ENCODE data around the gene TUBB1. TPM values are rescaled to one million over a fixed set of nuclear protein-coding genes. Genes with fewer than 3 reads are reported as not detected.
"Not testable (repeated sequence)": the region's sequence is repeated elsewhere in the genome, so short reads cannot be mapped to it uniquely, and the experiment has no call there.

The TUBB1 gene
- total RNA-seq, 1 donor from 2014 or later = not detected

GRCh38 chr20:59035381-59035780 lies 16.2 kb downstream of the TUBB1 start:
- H3K27me3 ChIP-seq (ENCODE audit: control insufficient read depth, insufficient read depth, low read length) = no peaks in the 10 kb centered on the region
- no peaks in the 10 kb centered on the region for H3K36me3 ChIP-seq (ENCODE audit: control insufficient read depth, insufficient read depth, low read length)
- no peak overlapping the region for H3K4me3 ChIP-seq (ENCODE audit: low read depth, low read length)
- no peak for DNase-seq (ENCODE audit: low read depth)
- TF ChIP-seq, protein P1, sequence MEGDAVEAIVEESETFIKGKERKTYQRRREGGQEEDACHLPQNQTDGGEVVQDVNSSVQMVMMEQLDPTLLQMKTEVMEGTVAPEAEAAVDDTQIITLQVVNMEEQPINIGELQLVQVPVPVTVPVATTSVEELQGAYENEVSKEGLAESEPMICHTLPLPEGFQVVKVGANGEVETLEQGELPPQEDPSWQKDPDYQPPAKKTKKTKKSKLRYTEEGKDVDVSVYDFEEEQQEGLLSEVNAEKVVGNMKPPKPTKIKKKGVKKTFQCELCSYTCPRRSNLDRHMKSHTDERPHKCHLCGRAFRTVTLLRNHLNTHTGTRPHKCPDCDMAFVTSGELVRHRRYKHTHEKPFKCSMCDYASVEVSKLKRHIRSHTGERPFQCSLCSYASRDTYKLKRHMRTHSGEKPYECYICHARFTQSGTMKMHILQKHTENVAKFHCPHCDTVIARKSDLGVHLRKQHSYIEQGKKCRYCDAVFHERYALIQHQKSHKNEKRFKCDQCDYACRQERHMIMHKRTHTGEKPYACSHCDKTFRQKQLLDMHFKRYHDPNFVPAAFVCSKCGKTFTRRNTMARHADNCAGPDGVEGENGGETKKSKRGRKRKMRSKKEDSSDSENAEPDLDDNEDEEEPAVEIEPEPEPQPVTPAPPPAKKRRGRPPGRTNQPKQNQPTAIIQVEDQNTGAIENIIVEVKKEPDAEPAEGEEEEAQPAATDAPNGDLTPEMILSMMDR (IDR thresholded peaks at IDR 0.05; ENCODE audit: insufficient read depth, low read length, poor library complexity, severe bottlenecking) = no peak

GRCh38 chr20:59037386-59037785 lies 18.2 kb downstream of the TUBB1 start:
- Histone ChIP-seq H3K36me3 (ENCODE audit: control insufficient read depth, insufficient read depth, low read length) (no peaks in the 10 kb centered on the region), H3K27me3 (ENCODE audit: control insufficient read depth, insufficient read depth, low read length) (no peaks in the 10 kb centered on the region), H3K4me3 (ENCODE audit: low read depth, low read length) (no peak overlapping the region)
- no peak for DNase-seq (ENCODE audit: low read depth)
- TF ChIP-seq, protein P1 (IDR thresholded peaks at IDR 0.05; ENCODE audit: insufficient read depth, low read length, poor library complexity, severe bottlenecking) = no peak

DNA sequence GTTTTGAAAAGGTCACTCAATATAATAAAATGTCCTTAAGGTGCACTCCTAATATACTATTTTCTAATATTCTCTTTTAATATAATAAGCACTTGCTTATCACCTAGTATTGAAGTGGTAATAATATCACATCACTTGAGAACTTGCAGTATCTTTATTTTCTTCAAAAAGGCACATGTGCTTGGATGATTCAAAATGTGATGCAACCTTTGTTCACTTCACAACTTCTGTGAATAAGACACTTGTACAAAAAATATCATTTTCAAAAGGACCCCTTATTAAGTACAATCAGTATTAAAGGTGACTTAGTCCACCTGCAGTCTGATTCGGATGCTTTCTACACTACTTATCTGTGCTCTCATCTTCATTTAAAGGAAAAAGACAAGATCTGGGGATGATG lies 20.0 kb downstream of the TUBB1 start:
- TF ChIP-seq, protein P1 (IDR thresholded peaks at IDR 0.05; ENCODE audit: insufficient read depth, low read length, poor library complexity, severe bottlenecking) = no peak
- Histone ChIP-seq H3K36me3 (ENCODE audit: control insufficient read depth, insufficient read depth, low read length) (no peaks in the 10 kb centered on the region), H3K4me3 (ENCODE audit: low read depth, low read length) (no peak overlapping the region), H3K27me3 (ENCODE audit: control insufficient read depth, insufficient read depth, low read length) (no peaks in the 10 kb centered on the region)
- DNase-seq (ENCODE audit: low read depth) = no peak

DNA sequence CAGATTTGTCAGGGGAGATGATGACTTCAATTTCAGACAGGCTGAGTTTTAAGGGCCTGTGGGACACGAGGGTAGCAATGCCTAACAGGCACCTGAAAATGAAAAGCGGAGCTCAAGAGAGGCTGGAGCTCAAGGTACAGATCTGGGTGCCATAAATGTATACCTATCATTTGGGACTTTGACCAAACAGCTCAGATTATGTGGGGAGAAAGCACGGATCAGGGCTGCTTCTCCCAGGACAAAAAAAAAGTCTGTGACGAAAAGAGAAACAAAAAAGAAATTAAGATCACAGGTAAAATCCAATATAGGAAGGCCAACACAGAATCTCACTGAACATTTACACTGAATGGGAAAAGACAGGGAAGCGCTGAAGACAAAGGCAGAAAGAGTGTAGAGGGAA lies 21.4 kb downstream of the TUBB1 start:
- Histone ChIP-seq H3K27me3 (ENCODE audit: control insufficient read depth, insufficient read depth, low read length) (no peaks in the 10 kb centered on the region), H3K4me3 (ENCODE audit: low read depth, low read length) (no peak overlapping the region), H3K36me3 (ENCODE audit: control insufficient read depth, insufficient read depth, low read length) (no peaks in the 10 kb centered on the region)
- no peak for DNase-seq (ENCODE audit: low read depth)
- TF ChIP-seq, protein P1 (IDR thresholded peaks at IDR 0.05; ENCODE audit: insufficient read depth, low read length, poor library complexity, severe bottlenecking) = no peak

DNA sequence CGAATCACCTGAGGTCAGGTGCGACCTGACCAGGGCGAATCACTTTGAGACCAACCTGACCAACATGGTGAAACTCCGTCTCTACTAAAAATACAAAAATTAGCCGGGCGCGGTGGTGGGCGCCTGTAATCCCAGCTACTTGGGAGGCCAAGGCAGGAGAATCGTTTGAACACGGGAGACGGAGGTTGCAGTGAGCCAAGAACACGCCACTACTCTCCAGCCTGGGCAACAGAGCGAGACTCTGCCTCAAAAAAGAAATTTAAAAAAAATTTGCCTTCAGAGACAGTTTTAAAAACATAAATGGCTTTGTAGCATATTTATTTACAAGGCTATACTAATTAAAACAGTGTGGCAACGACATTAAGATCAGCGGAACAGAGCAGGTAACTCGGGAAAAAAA lies 22.3 kb downstream of the TUBB1 start:
- not testable (repeated sequence) for DNase-seq (ENCODE audit: low read depth); H3K4me3 ChIP-seq (ENCODE audit: low read depth, low read length); H3K27me3 ChIP-seq (ENCODE audit: control insufficient read depth, insufficient read depth, low read length); H3K36me3 ChIP-seq (ENCODE audit: control insufficient read depth, insufficient read depth, low read length)

- TF ChIP-seq, protein P1 (IDR thresholded peaks at IDR 0.05; ENCODE audit: insufficient read depth, low read length, poor library complexity, severe bottlenecking) = no peak
- Histone ChIP-seq H3K4me3 (ENCODE audit: low read depth, low read length) (peak within 1 kb of the TSS; percentile 77), H3K27me3 (ENCODE audit: control insufficient read depth, insufficient read depth, low read length) (no peaks in the 10 kb centered on the region), H3K36me3 (ENCODE audit: control insufficient read depth, insufficient read depth, low read length) (no peaks in the 10 kb centered on the region)
- DNase-seq (ENCODE audit: low read depth) = no peak
Measured at GRCh38 chr20:59042151-59042795, 23.0 kb downstream of the TUBB1 start, which contains the start of gene PRELID3B. TSS of gene PRELID3B (minus strand) at chr20:59042786. CDS start at chr20:59042730, 56 bp downstream.

Data from kidney epithelial cell (primary cell).